OCI-LY3 (cell line): ENCODE results near the gene SELPLG.

ENCODE experiments used
- H2AFZ ChIP-seq: fragments of 200-600, 300-600 bp; shearing (Covaris generic); 2 replicates; pipeline ENCODE4 v1.6.0; 2014; ENCODE audit warnings: antibody characterized with exemption, low read depth, low read length
- H3K27ac ChIP-seq: fragments of 200-600, 300-600 bp; sonication (generic); 2 replicates; pipeline ENCODE4 v1.5.1; 2014; ENCODE audit warnings: mild to moderate bottlenecking, low read length, moderate library complexity, mixed read lengths
- H3K27me3 ChIP-seq: fragments of 200-600, 300-600 bp; sonication (generic); 2 replicates; pipeline ENCODE4 v1.6.1; 2014; ENCODE audit warnings: low read depth, low read length, mixed read lengths
- H3K36me3 ChIP-seq: fragments of 200-600, 300-600 bp; sonication (generic); replicated peaks from 2 replicates; pipeline ENCODE3; 2014; ENCODE audit warnings: low read depth, low read length, mixed read lengths
- H3K4me1 ChIP-seq: fragments of 300-600, 200-600 bp; sonication (generic); 2 replicates; pipeline ENCODE4 v1.6.1; 2014; ENCODE audit warnings: low read length, mixed read lengths
- H3K4me2 ChIP-seq: fragments of 200-600, 300-600 bp; sonication (generic); 2 replicates; pipeline ENCODE4 v1.6.1; 2014; ENCODE audit warnings: low read length, mixed read lengths
- H3K4me3 ChIP-seq: fragments of 300-600, 200-600 bp; sonication (generic); 2 replicates; pipeline ENCODE4 v1.5.1; 2014; ENCODE audit warnings: antibody characterized with exemption, mild to moderate bottlenecking, low read length, moderate library complexity
- H3K79me2 ChIP-seq: fragments of 300-600, 200-600 bp; shearing (Covaris generic); 2 replicates; pipeline ENCODE4 v1.6.1; 2014; ENCODE audit warnings: mild to moderate bottlenecking, low read length, mixed read lengths
- H3K9ac ChIP-seq: fragments of 300-600, 200-600 bp; shearing (Covaris generic); 2 replicates; pipeline ENCODE4 v1.6.0; 2014; ENCODE audit warnings: mild to moderate bottlenecking, low read length, moderate library complexity
- H3K9me3 ChIP-seq: fragments of 200-600, 300-600 bp; shearing (Covaris generic); 2 replicates; pipeline ENCODE4 v1.6.1; 2014; ENCODE audit warnings: low read length, mixed read lengths; ENCODE audit not compliant: insufficient read depth
- H4K20me1 ChIP-seq: fragments of 200-600, 300-600 bp; sonication (generic); 2 replicates; pipeline ENCODE4 v1.6.1; 2016; ENCODE audit warnings: low read length, mixed read lengths; ENCODE audit not compliant: insufficient read depth
- CTCF ChIP-seq: fragments of 200-600, 300-600 bp; sonication (generic); IDR thresholded peaks from 2 replicates; pipeline ENCODE4 v1.5.1; 2014; ENCODE audit warnings: antibody characterized with exemption, low read length, low read depth
- EZH2phosphoT487 ChIP-seq: fragments of 200-600 bp; shearing (Covaris generic); IDR thresholded peaks from 2 replicates; pipeline ENCODE4 v1.6.1; 2018; ENCODE audit warnings: antibody characterized with exemption, mixed run types, low read depth

SELPLG gene

GRCh38 chr12:108616359-108616758, 17.3 kb downstream of the SELPLG start:
- Histone ChIP-seq H3K79me2 (no peaks in the 10 kb centered on the region), H3K4me2 (peak overlapping the region; percentile 59), H2AFZ (no peak overlapping the region), H3K4me1 (peaks cover 51% of the 10 kb centered on the region), H3K36me3 (peaks cover 7% of the 10 kb centered on the region), H3K4me3 (peak overlapping the region; percentile 26; the same call in 1 of the 2 replicates), H3K27ac (peak overlapping the region; percentile 91), H4K20me1 (no peaks in the 10 kb centered on the region), H3K27me3 (no peaks in the 10 kb centered on the region; the same call in 1 of the 2 replicates), H3K9ac (peak overlapping the region; percentile 64), H3K9me3 (peaks cover 7% of the 10 kb centered on the region; the same call in 1 of the 2 replicates)
- TF ChIP-seq CTCF = no peak
- TF ChIP-seq EZH2phosphoT487 = no peak

- no peaks in the 10 kb centered on the region; the same call in 1 of the 2 replicates for H3K27me3 ChIP-seq
- no peaks in the 10 kb centered on the region for H3K79me2 ChIP-seq
- H3K4me2 ChIP-seq = peak overlapping the region; percentile 59; the same call in 1 of the 2 replicates
- peak overlapping the region; percentile 64; the same call in 1 of the 2 replicates for H3K9ac ChIP-seq
- no peak overlapping the region for H3K4me3 ChIP-seq
- H3K36me3 ChIP-seq = peaks cover 7% of the 10 kb centered on the region
- no peaks in the 10 kb centered on the region for H4K20me1 ChIP-seq
- peaks cover 51% of the 10 kb centered on the region for H3K4me1 ChIP-seq
- H3K9me3 ChIP-seq = peaks cover 7% of the 10 kb centered on the region; the same call in 1 of the 2 replicates
- peak overlapping the region; percentile 91 for H3K27ac ChIP-seq
- no peak for TF ChIP-seq EZH2phosphoT487
- TF ChIP-seq CTCF = no peak
- no peak overlapping the region for H2AFZ ChIP-seq
Measured at GRCh38 chr12:108615918-108616317, 17.8 kb downstream of the SELPLG start.

- H3K27me3 ChIP-seq = no peaks in the 10 kb centered on the region; the same call in 1 of the 2 replicates
- H2AFZ ChIP-seq = no peak overlapping the region
- H4K20me1 ChIP-seq = no peaks in the 10 kb centered on the region
- H3K4me3 ChIP-seq = no peak overlapping the region
- peaks cover 51% of the 10 kb centered on the region for H3K4me1 ChIP-seq
- no peaks in the 10 kb centered on the region for H3K79me2 ChIP-seq
- H3K4me2 ChIP-seq = no peak overlapping the region
- H3K9me3 ChIP-seq = peaks cover 7% of the 10 kb centered on the region; the same call in 1 of the 2 replicates
- TF ChIP-seq EZH2phosphoT487 (no peak), CTCF (no peak)
- H3K9ac ChIP-seq = no peak overlapping the region
- peaks cover 7% of the 10 kb centered on the region for H3K36me3 ChIP-seq
- H3K27ac ChIP-seq = no peak overlapping the region
Measured at GRCh38 chr12:108614639-108615038, 19.1 kb downstream of the SELPLG start.

DNA sequence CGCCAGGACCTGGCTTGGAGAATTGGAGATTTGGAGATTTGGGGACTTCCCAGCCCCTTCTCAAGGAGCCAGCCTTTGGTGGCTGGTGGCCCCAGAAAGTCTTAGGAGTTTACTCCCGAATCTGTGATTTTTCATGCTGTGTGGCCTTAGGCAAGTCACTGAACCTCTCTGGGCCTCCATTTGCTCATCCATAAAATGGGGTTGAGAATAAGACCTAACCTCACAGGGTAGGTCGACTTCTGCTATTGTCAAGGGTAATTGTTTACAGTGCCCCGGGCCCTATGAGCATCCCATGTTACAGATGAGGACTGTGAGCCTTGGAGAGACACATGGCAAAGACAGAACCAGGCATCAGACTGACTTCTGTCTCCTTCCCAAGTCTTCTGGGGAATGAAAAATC, 19.7 kb downstream of the SELPLG start:
- TF ChIP-seq CTCF (no peak), EZH2phosphoT487 (no peak)
- Histone ChIP-seq H3K27me3 (no peaks in the 10 kb centered on the region; the same call in 1 of the 2 replicates), H3K36me3 (peaks cover 7% of the 10 kb centered on the region), H3K79me2 (no peaks in the 10 kb centered on the region), H3K4me2 (peak overlapping the region; percentile 33), H3K4me3 (no peak overlapping the region), H3K27ac (no peak overlapping the region), H3K4me1 (peaks cover 51% of the 10 kb centered on the region), H4K20me1 (no peaks in the 10 kb centered on the region), H2AFZ (no peak overlapping the region), H3K9me3 (peaks cover 7% of the 10 kb centered on the region; the same call in 1 of the 2 replicates), H3K9ac (no peak overlapping the region)
